MM.1S (cell line): ENCODE results near the gene BET1L.

Experiments
- DNase-seq: peaks from one replicate; pipeline ENCODE4 v3.0.0-alpha.2; 2015
- H2AFZ ChIP-seq: fragments of 300-600 bp; sonication (generic); 2 replicates; pipeline ENCODE4 v1.6.0; 2016; ENCODE audit warnings: antibody characterized with exemption, low read length
- H3F3A ChIP-seq: fragments of 300-600 bp; sonication (generic); 2 replicates; pipeline ENCODE4 v1.6.1; 2016; ENCODE audit warnings: mild to moderate bottlenecking, antibody characterized with exemption, low read length, moderate library complexity, mixed read lengths; ENCODE audit not compliant: insufficient read depth
- H3K27ac ChIP-seq: fragments of 300-600 bp; sonication (generic); 2 replicates; pipeline ENCODE4 v1.5.1; 2016; ENCODE audit warnings: mild to moderate bottlenecking, low read length
- H3K27me3 ChIP-seq: fragments of 300-600 bp; sonication (generic); replicated peaks from 2 replicates; pipeline ENCODE4 v1.6.0; 2016; ENCODE audit warnings: low read length; ENCODE audit not compliant: insufficient read depth
- H3K36me3 ChIP-seq: fragments of 300-600 bp; sonication (generic); replicated peaks from 2 replicates; pipeline ENCODE4 v1.6.1; 2016; ENCODE audit warnings: mild to moderate bottlenecking, low read length, mixed read lengths; ENCODE audit not compliant: insufficient read depth
- H3K4me1 ChIP-seq: fragments of 300-600 bp; sonication (generic); 2 replicates; pipeline ENCODE4 v1.6.1; 2016; ENCODE audit warnings: low read length, mixed read lengths
- H3K4me2 ChIP-seq: fragments of 300-600 bp; sonication (generic); 2 replicates; pipeline ENCODE4 v1.6.0; 2016; ENCODE audit warnings: low read depth, low read length
- H3K4me3 ChIP-seq: fragments of 300-600 bp; sonication (generic); 2 replicates; pipeline ENCODE4 v1.5.1; 2016; ENCODE audit warnings: low read length, mixed read lengths
- H3K79me2 ChIP-seq: fragments of 300-600 bp; sonication (generic); 2 replicates; pipeline ENCODE4 v1.6.1; 2016; ENCODE audit warnings: mixed run types, low read length, mixed read lengths
- H3K9ac ChIP-seq: fragments of 300-600 bp; sonication (generic); 2 replicates; pipeline ENCODE4 v1.6.1; 2016; ENCODE audit warnings: low read length, mixed read lengths
- H3K9me2 ChIP-seq: fragments of 300-600 bp; sonication (generic); replicated peaks from 2 replicates; pipeline ENCODE4 v1.6.1; 2016; ENCODE audit warnings: mild to moderate bottlenecking, low read length, mixed read lengths; ENCODE audit not compliant: insufficient read depth
- H3K9me3 ChIP-seq: fragments of 300-600 bp; sonication (generic); replicated peaks from 2 replicates; pipeline ENCODE4 v1.6.1; 2016; ENCODE audit warnings: mild to moderate bottlenecking, low read length, mixed read lengths; ENCODE audit not compliant: insufficient read depth
- H4K20me1 ChIP-seq: fragments of 300-600 bp; sonication (generic); 2 replicates; pipeline ENCODE4 v1.6.1; 2016; ENCODE audit warnings: mild to moderate bottlenecking, low read length, moderate library complexity, mixed read lengths; ENCODE audit not compliant: insufficient read depth
- CTCF ChIP-seq: fragments of 300-600 bp; sonication (generic); IDR thresholded peaks from 2 replicates; pipeline ENCODE4 v1.5.1; 2016; ENCODE audit warnings: antibody characterized with exemption, low read length, mixed read lengths
- EZH2 ChIP-seq: fragments of 300-600 bp; sonication (generic); optimal IDR thresholded peaks from 2 replicates; pipeline ENCODE3; 2017; ENCODE audit warnings: low read depth, mild to moderate bottlenecking, antibody characterized with exemption, low read length, mixed read lengths
- EZH2phosphoT487 ChIP-seq: fragments of 300-600 bp; sonication (generic); IDR thresholded peaks from 2 replicates; pipeline ENCODE4 v1.6.1; 2018; ENCODE audit warnings: antibody characterized with exemption, low read length

BET1L gene

GRCh38 chr11:202490-202889, 4.7 kb downstream of the BET1L start:
- peaks cover under 1% of the 10 kb centered on the region; the same call in 1 of the 2 replicates for H3F3A ChIP-seq
- H3K4me3 ChIP-seq: no peak overlapping the region
- TF ChIP-seq EZH2 (no peak), CTCF (no peak), EZH2phosphoT487 (no peak)
- no peaks in the 10 kb centered on the region for H3K27me3 ChIP-seq
- no peak overlapping the region for H3K9ac ChIP-seq
- no peaks in the 10 kb centered on the region; the same call in 1 of the 2 replicates for H4K20me1 ChIP-seq
- no peaks in the 10 kb centered on the region for H3K9me2 ChIP-seq
- H3K9me3 ChIP-seq: no peaks in the 10 kb centered on the region
- H3K36me3 ChIP-seq: no peaks in the 10 kb centered on the region; the same call in 1 of the 2 replicates
- no peak overlapping the region for H3K27ac ChIP-seq
- no peak for DNase-seq
- peaks cover 5% of the 10 kb centered on the region; the same call in 1 of the 2 replicates for H3K4me1 ChIP-seq
- H3K4me2 ChIP-seq: no peak overlapping the region
- H2AFZ ChIP-seq: no peak overlapping the region
- H3K79me2 ChIP-seq: peaks cover 27% of the 10 kb centered on the region

GRCh38 chr11:201966-202365, 5.2 kb downstream of the BET1L start:
- H3F3A ChIP-seq: no peaks in the 10 kb centered on the region
- H3K27ac ChIP-seq: no peak overlapping the region
- no peaks in the 10 kb centered on the region; the same call in 1 of the 2 replicates for H3K36me3 ChIP-seq
- H3K4me3 ChIP-seq: no peak overlapping the region
- no peaks in the 10 kb centered on the region for H3K9me2 ChIP-seq
- no peaks in the 10 kb centered on the region for H3K27me3 ChIP-seq
- no peak overlapping the region for H3K4me2 ChIP-seq
- no peak for DNase-seq
- peaks cover 5% of the 10 kb centered on the region; the same call in 1 of the 2 replicates for H3K4me1 ChIP-seq
- no peak overlapping the region for H3K9ac ChIP-seq
- no peak overlapping the region for H2AFZ ChIP-seq
- no peaks in the 10 kb centered on the region for H3K9me3 ChIP-seq
- TF ChIP-seq CTCF (no peak), EZH2phosphoT487 (no peak), EZH2 (no peak)
- peaks cover 24% of the 10 kb centered on the region for H3K79me2 ChIP-seq
- no peaks in the 10 kb centered on the region; the same call in 1 of the 2 replicates for H4K20me1 ChIP-seq

GRCh38 chr11:200224-201003, 6.8 kb downstream of the BET1L start:
- no peak for TF ChIP-seq EZH2
- no peak for TF ChIP-seq CTCF
- no peak for TF ChIP-seq EZH2phosphoT487
- Histone ChIP-seq H3K9ac (no peak overlapping the region), H3F3A (no peaks in the 10 kb centered on the region), H3K27ac (no peak overlapping the region), H3K9me2 (no peaks in the 10 kb centered on the region), H3K36me3 (no peaks in the 10 kb centered on the region; the same call in 1 of the 2 replicates), H3K9me3 (no peaks in the 10 kb centered on the region), H3K27me3 (no peaks in the 10 kb centered on the region), H3K79me2 (peaks cover 9% of the 10 kb centered on the region), H2AFZ (no peak overlapping the region), H3K4me1 (no peaks in the 10 kb centered on the region), H3K4me2 (no peak overlapping the region), H3K4me3 (no peak overlapping the region), H4K20me1 (no peaks in the 10 kb centered on the region; the same call in 1 of the 2 replicates)
- no peak for DNase-seq
